ENCODE measurements around the gene RPL22.

GRCh38 chr1:6233376-6233775 is 34.0 kb upstream of the RPL22 start:
- no peak for TF ChIP-seq CTCF (IDR thresholded peaks at IDR 0.05; ENCODE audit: low read depth, low read length, missing input control)
- no peak for TF ChIP-seq RAD21 (IDR thresholded peaks at IDR 0.05)
- no peak for TF ChIP-seq YY1 (IDR thresholded peaks at IDR 0.05)
- TF ChIP-seq REST (IDR thresholded peaks at IDR 0.05): no peak
